GM21786 (cell line): ENCODE data around the gene COL8A2.

Experiments used
- ATAC-seq: cut with Tn5 transposase; IDR thresholded peaks from one replicate; pipeline ENCODE4 v1.9.1; 2021; ENCODE audit not compliant: unreplicated experiment

COL8A2 gene

GRCh38 chr1:36070349-36070748 is 54.7 kb downstream of the COL8A2 start:
- ATAC-seq: no peak

- ATAC-seq: no peak
Observed at GRCh38 chr1:36068866-36069265, 56.2 kb downstream of the COL8A2 start.

GRCh38 chr1:36067871-36068270 is 57.2 kb downstream of the COL8A2 start:
- no peak for ATAC-seq

- no peak for ATAC-seq
Observed at GRCh38 chr1:36062315-36062714, 62.7 kb downstream of the COL8A2 start.

DNA sequence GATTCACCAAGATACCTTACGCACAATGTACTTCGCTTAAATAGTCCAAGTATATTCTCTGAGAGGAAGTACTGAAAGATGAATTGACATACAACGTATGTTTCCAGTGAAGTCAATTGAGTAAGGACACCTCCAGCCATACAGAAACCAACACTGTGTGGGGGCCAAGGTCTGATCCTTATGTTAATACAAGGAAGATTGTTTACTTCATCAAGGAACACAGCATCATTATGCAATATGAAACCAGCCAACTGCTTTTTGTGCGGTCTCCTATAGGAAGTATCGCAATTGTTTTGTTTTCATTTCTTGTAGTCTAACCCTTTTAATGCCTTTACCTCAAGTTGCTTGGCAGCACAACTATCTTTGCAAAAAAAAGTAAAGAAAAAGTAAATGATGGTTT is 69.3 kb downstream of the COL8A2 start:
- ATAC-seq: no peak

DNA sequence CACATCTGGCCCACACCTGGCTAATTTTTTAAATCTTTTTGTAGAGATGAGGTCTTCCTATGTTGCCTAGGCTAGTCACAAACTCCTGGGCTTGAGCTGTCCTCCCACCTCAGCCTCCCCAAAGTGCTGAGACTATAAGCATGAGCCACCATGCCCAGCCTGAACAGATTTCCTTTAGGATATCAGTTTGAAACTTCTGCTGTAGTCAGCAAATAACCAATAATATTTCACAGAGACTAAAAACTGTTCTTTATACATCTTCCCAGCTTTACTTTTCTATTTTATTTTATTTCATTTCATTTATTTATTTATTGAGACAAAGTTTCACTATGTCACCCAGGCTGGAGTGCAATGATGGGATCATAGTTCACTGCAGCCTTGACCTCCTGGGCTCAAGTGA is 71.0 kb downstream of the COL8A2 start:
- ATAC-seq: no peak

DNA sequence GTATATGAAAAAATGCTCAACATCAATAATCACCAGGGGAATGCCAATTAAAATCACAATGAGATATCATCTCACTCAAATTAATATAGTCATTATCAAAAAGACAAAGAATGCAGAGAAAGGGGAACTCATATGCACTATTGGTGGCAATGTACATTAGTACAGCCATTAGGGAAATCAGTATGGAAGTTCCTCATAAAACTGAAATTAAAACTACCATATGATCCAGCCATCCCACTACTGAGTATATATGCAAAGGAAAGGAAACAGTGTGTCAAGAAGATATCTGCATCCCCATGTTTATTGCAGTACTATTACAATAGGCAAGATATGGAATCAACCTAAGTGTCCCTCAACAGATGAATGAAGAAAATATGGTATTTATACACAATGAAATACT is 73.2 kb downstream of the COL8A2 start:
- ATAC-seq: no peak
